ENCODE measurements around the gene FSCN2.

GRCh38 chr17:81480140-81481072 lies 47.8 kb upstream of the FSCN2 start:
- TF ChIP-seq CTCF (IDR thresholded peaks at IDR 0.05) (no peak), POLR2A (IDR thresholded peaks at IDR 0.05) (no peak)
